HG03039 (cell line): ENCODE data around the gene SLC4A7.
"Not testable (repeated sequence)": the region's sequence is repeated elsewhere in the genome, so short reads cannot be mapped to it uniquely, and the experiment has no call there.

ENCODE experiments used
- ATAC-seq: cut with Tn5 transposase; IDR thresholded peaks from one replicate; pipeline ENCODE4 v1.9.1; 2021; ENCODE audit warnings: mild to moderate bottlenecking, moderate library complexity; ENCODE audit not compliant: unreplicated experiment

SLC4A7 gene

DNA sequence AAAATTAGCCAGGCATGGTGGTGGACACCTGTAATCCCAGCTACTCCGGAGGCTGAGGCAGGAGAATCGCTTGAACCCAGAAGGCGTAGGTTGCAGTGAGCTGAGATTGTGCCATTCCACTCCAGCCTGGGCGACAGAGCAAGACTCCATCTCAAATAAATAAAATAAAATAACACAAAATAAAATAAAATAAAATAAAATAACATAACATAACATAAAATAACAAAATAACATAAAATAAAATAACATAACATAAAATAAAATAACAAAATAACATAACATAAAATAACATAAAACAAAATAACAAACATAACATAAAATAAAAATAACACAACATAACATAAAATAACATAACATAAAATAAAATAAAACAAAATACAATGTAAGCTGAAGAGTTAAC is 45.8 kb downstream of the SLC4A7 start:
- not testable (repeated sequence) for ATAC-seq

DNA sequence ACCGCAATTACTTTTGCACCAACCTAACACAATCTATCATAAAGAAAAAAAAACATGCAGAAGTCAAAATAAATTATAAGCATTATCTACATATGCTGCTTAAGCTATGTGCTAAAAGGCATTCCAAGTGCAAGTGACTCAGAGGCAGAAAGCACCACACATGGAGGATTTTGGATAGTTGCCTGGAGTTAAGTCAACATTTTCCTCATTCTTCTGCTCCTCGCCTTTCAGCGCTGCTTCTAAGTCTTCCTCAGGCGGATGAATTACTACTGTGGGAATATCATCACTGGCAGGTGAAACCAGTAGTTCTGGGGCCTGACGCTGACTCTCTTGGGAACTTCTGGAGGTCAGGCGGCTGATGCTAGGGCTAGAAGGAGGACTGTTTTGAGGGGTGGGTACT is 53.1 kb downstream of the SLC4A7 start:
- no peak for ATAC-seq

DNA sequence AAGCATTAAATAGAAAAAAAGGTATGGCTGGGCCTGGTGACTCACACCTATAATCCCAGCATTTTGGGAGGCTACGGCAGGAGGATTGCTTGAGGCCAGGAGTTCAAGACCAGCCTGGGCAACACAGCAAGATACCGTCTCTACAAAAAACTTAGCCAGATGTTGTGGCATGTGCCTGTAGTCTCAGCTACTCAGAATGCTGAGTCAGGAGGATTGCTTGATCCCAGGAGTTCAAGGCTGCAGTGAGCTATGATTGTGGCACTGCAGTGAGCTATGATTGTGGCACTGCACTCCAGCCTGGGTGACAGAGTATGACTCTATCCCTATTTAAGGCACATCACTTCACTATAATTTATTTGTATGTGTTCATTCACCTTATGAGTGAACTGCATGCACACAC is 54.3 kb downstream of the SLC4A7 start:
- ATAC-seq: no peak

DNA sequence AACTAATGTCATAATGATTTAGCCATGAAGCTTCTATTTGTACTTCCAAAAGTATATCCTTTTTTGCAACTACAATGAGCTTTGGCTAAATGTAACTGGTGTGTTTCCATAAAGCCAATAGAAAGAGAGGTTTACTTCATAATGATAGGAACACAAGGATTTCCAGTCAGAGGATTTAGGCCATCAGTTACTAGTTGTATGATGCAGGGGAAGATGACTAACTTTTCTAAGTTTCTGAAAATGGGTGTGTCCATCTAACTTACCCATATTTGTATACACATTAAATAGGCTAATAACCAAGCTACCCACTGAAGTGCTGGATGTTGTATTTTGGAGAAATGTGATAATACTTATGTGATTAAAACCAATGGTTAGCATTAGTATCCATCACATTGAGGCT is 55.7 kb downstream of the SLC4A7 start:
- ATAC-seq: no peak

DNA sequence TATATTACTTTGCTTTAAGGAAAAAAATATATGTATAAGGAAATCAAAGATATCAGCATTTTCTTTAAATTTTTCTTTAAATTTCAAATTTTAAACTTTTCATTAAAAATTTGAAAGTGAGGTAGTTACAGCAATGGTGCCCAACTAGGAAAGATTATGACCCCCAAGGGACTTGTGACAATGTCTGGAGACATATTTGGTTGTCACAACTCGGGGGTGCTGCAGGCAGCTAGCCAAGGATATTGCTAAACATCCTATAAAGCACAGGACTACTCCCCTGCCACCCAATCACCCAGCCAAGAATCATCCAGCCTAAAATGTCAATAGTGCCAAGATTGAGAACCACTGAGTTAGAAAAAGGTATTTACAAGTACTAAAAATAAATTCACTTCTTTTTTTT is 57.3 kb downstream of the SLC4A7 start:
- ATAC-seq: no peak

DNA sequence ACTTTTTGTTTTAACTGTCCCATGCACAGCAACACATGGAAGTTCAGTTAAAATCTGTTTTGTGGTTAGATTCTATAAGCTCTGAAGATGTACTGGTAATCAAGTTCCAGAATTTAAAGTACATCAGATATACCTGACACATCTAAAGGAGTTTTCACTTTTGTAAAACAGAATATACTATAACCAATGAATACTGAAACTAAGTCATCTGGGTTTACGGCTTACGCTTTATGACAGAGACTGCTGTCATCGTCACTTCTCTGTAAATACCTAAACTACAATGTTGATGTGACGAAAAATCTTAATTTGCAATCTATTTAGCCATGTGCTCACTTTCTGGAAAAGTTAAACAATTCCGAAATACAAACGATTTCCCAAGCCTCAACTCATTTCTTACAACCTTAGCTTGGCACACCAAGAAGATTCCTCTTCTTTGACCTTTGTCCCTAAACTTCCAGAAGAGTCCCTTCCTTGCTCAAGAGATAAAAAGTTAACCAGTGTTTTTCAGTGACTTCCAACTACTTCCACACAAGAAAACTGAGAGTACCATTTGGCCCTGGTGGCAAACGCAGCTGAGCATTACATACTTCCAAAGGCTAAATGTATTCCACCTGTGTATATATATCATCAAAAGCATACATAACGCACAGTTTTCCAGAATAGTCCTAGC is 58.2 kb downstream of the SLC4A7 start:
- no peak for ATAC-seq

DNA sequence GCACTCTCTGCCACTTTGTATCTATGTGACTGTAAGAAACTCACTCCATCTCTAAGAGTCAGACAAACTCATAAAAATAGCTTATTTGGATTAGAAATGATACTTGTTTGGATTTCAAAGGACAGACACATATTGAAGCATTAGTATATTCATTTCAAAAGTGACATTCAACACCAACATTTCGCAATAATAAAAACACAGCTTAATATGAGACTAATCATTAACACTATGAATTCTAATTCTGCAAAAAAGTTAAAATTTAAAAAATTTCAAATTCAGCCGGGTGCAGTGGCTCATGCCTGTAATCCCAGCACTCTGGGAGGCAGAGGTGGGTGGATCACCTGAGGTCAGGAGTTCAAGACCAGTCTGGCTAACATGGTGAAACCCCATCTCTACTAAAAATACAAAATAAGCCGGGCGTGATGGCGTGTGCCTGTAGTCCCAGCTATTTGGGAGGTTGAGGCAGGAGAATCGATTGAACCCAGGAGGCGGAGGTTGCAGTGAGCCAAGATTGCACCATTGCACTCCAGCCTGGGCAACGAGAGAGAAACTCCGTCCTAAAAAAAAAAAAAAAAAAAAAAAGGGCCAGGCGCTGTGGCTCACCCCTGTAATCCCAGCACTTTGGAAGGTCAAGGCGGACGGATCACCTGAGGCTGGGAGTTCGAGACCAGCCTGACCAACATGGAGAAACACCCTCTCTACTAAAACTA is 59.2 kb downstream of the SLC4A7 start:
- not testable (repeated sequence) for ATAC-seq

DNA sequence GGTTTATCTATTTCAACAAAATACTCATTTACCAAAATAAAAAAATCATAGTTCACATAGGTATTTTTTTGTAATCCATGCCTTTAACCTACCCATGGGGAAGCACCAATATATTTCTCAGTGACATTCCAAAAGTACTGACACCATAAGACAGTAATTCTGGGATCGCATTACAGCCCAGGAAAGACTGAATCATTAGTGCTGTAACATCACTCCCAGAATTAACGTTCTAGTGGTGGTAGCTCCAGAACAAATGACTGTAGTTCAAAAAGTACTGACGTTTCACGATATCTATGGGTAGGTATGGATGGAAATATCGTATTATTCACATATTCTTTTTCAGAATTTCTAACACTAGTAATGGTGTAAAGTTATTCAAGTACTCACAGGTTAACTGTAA is 60.7 kb downstream of the SLC4A7 start:
- ATAC-seq: no peak

DNA sequence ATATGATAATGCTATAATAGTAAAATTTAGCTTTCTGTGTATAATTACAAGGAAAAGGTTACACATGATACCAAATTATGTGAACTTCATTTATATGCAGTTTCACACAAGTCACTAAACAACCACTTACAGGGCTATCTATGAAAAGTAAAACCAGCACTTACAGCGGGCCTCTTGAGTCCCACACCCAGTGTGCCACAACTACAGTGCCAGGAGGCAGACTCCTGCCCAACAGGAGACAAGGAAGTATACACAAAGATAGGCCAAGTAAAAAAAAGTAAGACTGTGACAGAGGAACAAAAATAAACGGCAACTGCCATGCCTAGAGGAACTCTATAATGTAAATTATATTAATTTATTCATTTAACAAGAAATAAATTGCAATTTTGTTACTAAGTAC is 61.6 kb downstream of the SLC4A7 start:
- ATAC-seq: no peak

DNA sequence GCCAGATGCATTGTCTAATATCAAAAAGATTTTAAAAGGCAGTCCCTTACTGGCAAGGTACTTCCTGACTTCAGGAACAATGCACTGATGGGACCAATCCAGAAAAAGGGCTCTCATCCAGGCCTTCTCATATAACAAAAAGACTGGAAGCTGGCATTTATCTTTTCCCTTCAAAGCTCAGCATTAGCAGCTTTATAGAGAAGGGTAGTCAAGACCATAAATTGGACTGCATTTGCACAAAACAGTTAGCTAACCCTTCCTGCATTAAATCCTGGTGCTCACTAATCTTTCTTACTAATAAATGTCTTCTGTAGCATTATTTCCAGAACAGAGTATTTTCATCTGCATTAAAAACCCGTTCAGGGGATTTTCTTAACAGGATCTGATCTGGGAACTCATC is 69.0 kb downstream of the SLC4A7 start:
- no peak for ATAC-seq

DNA sequence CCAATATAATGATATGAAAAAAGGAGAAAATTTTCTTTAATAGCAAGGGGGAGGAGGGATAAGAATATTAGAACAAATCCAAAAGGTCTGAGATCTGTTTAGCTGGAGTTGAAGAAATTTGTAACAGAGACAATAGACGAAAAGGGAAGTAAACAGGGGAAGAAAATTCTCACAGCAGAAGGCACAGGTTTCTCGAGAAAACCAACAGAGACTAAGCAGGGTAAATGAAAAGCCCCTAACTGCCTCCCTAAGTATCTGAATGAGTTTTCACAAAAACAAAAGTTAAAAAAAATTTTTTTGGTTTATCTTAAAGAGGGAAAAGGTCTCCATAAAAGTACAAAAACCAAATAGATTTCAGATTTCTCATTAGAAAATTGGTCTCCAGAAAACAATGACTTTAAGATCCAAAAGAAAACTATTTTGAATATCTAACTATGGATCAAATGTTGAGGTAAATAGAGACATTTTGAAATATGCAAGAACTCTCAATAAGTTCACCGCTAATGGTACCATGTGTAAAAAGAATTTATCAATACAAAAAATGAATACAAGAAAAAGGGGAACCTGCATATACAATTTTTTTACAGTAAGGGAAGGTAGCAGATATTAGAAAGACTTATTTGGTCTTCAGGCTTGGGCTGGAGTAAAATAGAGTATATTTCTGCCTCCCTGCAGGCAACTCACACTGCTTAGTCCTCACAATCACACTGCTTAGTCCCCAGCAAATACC is 91.1 kb downstream of the SLC4A7 start:
- peak; percentile 81 for ATAC-seq

DNA sequence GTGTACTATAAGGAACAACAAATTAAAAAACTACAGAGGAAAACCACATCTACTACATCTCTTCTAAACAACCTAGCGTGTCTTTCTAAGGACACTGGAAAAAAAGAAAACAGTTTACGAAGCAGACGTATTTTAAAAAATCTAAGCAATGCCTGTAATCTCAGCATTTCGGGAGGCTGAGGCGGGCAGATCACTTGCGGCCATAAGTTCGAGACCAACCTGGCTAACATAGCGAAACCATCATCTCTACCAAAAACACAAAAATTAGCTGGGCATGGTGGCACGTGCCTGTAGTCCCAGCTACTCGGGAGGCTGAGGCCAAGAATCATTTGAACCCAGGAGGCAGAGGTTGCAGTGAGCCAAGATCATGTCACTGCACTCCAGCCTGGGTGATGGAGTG is 91.8 kb downstream of the SLC4A7 start:
- ATAC-seq: not testable (repeated sequence)

DNA sequence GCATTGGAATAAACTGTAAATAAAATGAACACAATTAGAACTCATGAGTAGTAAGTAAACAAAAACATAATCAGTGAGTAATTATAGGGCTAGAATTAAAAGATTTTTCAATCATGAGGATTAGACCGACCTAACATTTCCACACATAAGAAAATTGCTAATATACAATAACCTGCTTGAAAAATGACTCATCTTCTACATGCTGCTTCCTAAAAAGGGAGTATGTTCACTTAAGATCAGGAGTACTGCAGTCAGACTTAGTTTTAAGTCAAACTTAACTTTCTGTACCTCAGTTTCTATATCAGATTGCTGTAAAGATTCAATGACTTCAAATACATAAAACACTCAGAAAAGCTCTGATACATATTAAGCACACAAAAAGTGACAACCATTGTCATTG is 92.4 kb downstream of the SLC4A7 start:
- no peak for ATAC-seq

DNA sequence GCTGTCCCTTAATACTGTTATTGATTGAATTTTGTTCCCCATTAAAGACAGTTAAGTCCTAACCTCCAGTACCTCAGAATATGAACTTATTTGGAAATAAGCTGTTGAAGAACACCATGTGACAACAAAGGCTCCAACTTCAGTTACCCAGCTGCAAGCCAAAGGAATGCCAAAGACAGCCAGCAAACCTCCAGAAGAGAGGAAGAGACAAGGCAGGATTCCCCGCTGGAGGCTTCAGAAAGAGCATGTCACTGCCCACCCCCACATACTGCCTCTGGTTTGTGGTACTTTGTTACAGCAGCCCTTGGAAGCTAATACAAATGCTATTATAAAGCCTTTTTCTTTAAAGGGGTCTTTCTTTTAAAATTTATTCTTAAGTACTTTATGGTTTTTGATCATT is 96.6 kb downstream of the SLC4A7 start:
- ATAC-seq: no peak

DNA sequence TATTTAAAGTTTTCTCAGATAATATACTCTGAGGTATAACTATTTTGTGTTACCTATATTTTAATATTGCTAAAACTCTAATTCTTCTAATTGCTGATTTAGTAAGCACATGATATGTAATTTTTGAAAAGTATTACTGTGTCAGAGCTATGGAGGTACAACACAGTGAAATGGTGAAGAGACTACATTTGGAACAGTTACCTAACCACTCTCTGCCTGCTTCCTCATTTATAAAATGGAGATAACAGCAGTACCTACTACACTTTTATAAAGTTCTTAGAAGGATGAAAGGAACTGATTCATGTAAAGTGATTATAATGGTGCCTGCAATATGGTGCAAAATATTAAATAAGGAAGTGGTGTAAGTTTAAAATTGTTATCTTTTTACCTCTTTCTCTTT is 98.7 kb downstream of the SLC4A7 start:
- no peak for ATAC-seq

DNA sequence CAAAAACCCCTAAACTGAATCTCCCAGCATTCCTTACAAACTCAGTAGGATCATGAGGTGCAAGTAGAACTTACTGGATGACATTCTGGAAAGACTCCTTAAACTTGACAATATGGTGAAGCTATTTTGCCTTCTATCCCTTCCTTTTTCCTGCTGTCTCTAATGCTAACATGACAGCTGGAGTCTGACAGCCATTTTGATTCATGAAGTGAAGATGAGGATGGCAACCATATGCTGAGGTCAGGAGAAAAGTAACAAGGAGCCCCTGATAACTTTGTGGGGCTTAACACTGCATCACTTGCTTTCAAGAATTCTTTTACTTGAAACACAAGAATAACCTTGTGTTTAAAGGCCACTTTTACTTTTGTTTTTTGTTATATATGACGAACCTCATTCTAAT is 100.0 kb downstream of the SLC4A7 start:
- ATAC-seq: no peak

DNA sequence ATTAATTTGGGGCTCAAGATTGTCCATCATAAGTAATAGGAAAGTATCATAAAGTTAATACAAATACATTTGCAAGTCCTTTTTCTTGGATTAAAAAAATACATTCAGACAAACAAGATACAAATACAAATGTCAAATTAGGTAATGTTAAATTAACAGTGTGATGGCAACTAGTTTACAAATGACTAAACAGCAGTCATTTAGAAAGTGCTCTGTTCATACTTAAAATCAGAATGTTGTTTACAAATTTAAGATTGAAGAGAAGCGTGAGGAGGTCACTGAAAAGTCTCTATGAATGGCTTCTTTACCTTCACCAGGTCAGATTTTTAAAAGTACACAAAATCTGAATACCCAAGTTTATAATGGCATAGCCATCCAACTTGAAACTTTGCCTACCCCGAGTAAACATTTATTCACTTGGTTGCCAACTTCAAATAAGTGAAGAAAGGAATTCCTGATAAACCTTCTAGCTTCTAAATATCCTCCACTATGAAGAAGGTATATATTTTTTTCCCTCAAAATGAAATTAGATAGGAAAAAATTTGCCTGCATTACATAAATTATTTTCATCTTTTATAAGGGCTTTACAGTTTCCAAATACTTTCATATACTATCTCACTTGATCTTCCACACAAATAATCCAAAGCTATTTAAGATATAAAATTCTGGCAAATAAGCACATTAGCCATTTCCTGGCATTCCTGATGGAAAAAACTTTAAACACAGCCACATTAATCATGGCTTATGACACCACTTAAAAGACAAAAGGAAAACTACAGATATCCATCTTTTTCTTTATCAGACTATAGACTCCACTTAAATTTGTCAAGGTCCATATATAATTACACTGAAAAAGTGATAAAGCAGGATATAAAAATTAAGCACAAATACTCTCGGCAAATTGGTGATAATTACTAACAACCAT is 103.5 kb downstream of the SLC4A7 start:
- ATAC-seq: no peak

DNA sequence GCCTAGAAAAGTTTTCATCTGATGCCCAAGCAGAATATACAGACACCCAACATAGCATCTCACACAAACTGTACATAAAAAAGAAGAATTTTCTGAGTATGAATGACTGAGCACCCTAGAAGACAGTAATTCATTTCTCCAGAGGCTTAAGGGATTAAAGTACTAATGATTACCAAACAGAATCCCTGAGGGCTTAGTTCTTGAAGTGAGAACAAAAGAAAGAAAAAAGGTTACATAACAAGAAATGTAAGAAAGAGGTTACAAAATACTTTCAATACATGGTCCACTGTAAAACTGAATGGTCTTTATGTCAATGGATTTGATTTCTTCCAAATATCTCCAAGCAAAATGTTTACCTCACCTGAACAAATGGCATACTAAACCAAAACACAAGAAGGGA is 105.9 kb downstream of the SLC4A7 start:
- ATAC-seq: no peak

DNA sequence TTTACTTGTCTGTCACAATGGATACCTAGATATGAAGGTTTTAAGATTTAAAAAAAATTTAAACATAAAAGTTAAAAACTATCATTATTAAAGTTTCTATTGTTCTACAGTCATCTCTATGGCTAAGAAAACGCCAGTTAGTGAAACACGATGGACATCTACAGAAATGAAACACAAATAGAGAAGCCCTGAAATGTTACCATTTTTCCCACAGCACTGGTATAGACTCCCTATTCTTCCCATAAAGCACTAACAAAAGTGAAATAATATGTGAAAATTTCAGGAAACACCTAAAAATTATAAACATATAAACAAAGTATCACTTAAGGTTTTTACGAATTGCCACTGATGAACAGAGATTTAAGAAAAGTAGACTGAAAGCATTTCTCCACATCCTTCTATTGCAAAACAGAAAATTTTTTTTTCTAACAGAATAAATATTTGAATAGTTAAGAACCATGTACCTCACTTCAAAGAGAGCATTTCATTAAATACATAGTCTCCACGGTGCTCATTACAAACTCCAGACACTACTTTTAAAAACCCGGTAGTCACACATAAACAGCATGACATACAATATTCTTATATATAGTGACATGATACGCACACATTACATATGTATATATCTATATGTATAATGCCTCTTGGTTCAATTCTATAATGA is 107.9 kb downstream of the SLC4A7 start:
- no peak for ATAC-seq

DNA sequence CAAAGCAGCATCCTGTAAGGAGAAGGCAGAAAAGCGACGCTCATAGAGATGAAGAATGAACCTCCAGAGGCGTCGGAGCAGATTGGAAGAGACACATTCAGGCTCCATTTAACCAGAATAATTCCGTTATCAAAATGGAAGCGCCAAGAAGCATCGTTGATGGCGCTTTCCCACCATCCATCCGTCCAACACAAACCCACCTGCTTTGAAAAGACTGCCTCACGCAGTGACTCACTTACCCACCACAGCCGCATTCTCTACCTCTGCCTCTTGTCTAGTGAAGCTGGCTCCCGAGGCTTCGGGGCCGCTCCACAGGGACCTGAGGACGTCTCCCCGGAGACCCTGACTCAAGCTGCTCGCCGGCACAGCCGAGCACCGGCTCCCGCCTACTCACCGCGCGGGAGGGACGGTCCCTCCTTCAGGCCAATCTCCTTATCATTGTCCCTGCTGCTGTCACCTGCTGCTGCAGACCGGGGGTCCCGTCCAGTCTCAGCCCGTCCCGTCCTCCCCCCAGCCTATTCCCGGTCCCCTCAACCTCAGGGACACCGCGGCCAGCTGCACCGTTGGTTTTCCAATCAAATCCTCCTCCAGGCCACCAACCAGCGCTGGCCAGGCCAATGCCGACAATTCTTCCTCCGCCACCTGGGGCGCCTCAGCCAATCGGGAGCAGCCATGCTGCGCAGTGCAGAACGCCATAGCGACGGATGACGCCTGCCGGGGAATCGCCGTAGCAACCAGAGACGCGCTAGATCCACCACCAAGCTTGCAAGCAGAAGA is 115.2 kb downstream of the SLC4A7 start, which contains the start of gene NEK10:
Gene NEK10, minus strand, starts transcription at position 553 of the 777 bp plus-strand sequence. CDS start 16,501 bp downstream, outside the sequence.
- ATAC-seq: peak; percentile 100
